Right lobe of liver (tissue), 6 donors: ENCODE results near the gene GCLM. TPM values are rescaled to one million over a fixed set of nuclear protein-coding genes. Genes with fewer than 3 reads are reported as not detected.

Experiments
- ATAC-seq, 4 donors: fragments of 200-7000 bp; cut with Tn5 transposase; one replicate each; pipeline ENCODE4 v1.9.1; 2020; ENCODE audit warnings: mild to moderate bottlenecking in 4 of 4, moderate library complexity in 4 of 4
- DNase-seq, 3 donors: peaks; one replicate each; pipeline ENCODE4 v3.0.0-alpha.2; 2020
- H3K27ac ChIP-seq, 3 donors: fragments of 200-600 bp; one replicate each; pipeline ENCODE4 v1.8.0; 2022
- H3K27me3 ChIP-seq, 2 donors: fragments of 200-600 bp; one replicate each; pipeline ENCODE4 v1.8.0; 2022
- H3K36me3 ChIP-seq, 4 donors: fragments of 200-600 bp; sonication (generic) in 1 of 4; one replicate each; pipeline versions ENCODE4 v1.5.1 to v1.8.0; 2017 to 2022; ENCODE audit warnings: control low read depth in 1 of 4
- H3K4me1 ChIP-seq, 4 donors: fragments of 200-600 bp; sonication (generic) in 1 of 4; one replicate each; pipeline versions ENCODE4 v1.5.1 to v1.8.0; 2017 to 2022; ENCODE audit warnings: control low read depth in 1 of 4
- H3K4me3 ChIP-seq, 3 donors: fragments of 200-600 bp; one replicate each; pipeline ENCODE4 v1.8.0; 2022
- H3K9me3 ChIP-seq, 4 donors: fragments of 200-600 bp; sonication (generic) in 1 of 4; one replicate each; pipeline versions ENCODE4 v1.5.1 to v1.8.0; 2017 to 2022; ENCODE audit warnings: control low read depth in 1 of 4
- CTCF ChIP-seq, 4 donors: fragments of 200-600 bp in 3 of 4; fragments of 450-650 bp in 1 of 4; IDR thresholded peaks; one replicate each; pipeline versions ENCODE4 v1.5.1 to v1.8.0; 2016 to 2022; ENCODE audit warnings: antibody characterized with exemption in 4 of 4, mild to moderate bottlenecking in 2 of 4
- POLR2A ChIP-seq: fragments of 450-650 bp; IDR thresholded peaks from one replicate; pipeline ENCODE4 v1.6.1; 2017; ENCODE audit warnings: antibody characterized with exemption, mild to moderate bottlenecking
- WGBS: methylation state at CpG from one replicate; pipeline ENCODE4 v1.1.6; 2018; ENCODE audit warnings: low coverage, low lambda C conversion rate; ENCODE audit not compliant: insufficient coverage; ENCODE audit errors: missing lambda C conversion rate; 5-methylcytosine and 5-hydroxymethylcytosine counted together
- intact Hi-C, 2 donors: fragments of 100-400 bp; cut with DNase I; formaldehyde crosslinking; loops; one replicate each; pipeline versions ENCODE4 v1.11.2 to v1.14.1; 2022
- total RNA-seq, 6 experiments: library from RNA; depleted of rRNA in 2 of 6; stranded (reverse); fragments of >200 nt in 2 of 6; fragmentation: NEBNext Ultra II Directional in 3 of 6; extraction: Animal tissue kit (Norgen Biotek cat#: 25700) in 3 of 6; gene quantifications; one replicate each; pipeline versions ENCODE4 v1.1.0 to v1.2.4, GENCODE V29; 2016 to 2023
- donor health status: DM: no; HTN: yes; CAD: no.
- donor health status: DM: no; HTN: no; CAD: no.
- donor health status: DM: no; HTN: no; CAD: no.
- donor health status: DM: no; HTN: yes; CAD: no.
- donor health status: DM: no; HTN: yes; CAD: no.

The GCLM gene
- total RNA-seq, 6 experiments from 2014 or later: 19.9 to 49.8 (median 34.6) TPM

- TF ChIP-seq CTCF (IDR thresholded peaks at IDR 0.05): peak in 3 of 4 donors; percentile 5 to 9 (median 8)
- TF ChIP-seq POLR2A: peak; percentile 39
- 0% methylated on average over 15 of the region's 86 CpGs for WGBS
- DNase-seq (peak; percentile 89 to 91 (median 90)), ATAC-seq (peak; percentile 76 to 82 (median 80))
- no peaks in the 10 kb centered on the region for H3K9me3 ChIP-seq
- peaks cover 0 to 6% (median 0%) of the 10 kb centered on the region in 4 donors for H3K4me1 ChIP-seq
- H3K4me3 ChIP-seq: peak overlapping the region; percentile 72 to 91 (median 82)
- intact Hi-C loops: no loop called here
- peak overlapping the region; percentile 90 to 96 (median 94) for H3K27ac ChIP-seq
- H3K36me3 ChIP-seq: no peaks in the 10 kb centered on the region
- H3K27me3 ChIP-seq: no peaks in the 10 kb centered on the region
These were observed 62.0 kb downstream of the GCLM start for GRCh38 chr1:93846992-93847810.

GRCh38 chr1:93846206-93846991, 62.8 kb downstream of the GCLM start:
- no peaks in the 10 kb centered on the region for H3K36me3 ChIP-seq
- H3K27ac ChIP-seq: peak overlapping the region; percentile 90 to 96 (median 94)
- peak; percentile 64 to 76 (median 72) for ATAC-seq
- WGBS: 0% methylated on average over 10 of the region's 94 CpGs
- no peaks in the 10 kb centered on the region for H3K9me3 ChIP-seq
- peak; percentile 90 to 92 (median 91) for DNase-seq
- TF ChIP-seq CTCF (IDR thresholded peaks at IDR 0.05): peak; percentile 24 to 38 (median 34)
- peak; percentile 84 for TF ChIP-seq POLR2A
- intact Hi-C loops: no loop called here
- peak overlapping the region; percentile 72 to 91 (median 82) for H3K4me3 ChIP-seq
- no peaks in the 10 kb centered on the region for H3K27me3 ChIP-seq
- H3K4me1 ChIP-seq: peaks cover 0 to 6% (median 0%) of the 10 kb centered on the region in 4 donors

GRCh38 chr1:93845538-93846205, 63.6 kb downstream of the GCLM start:
- Histone ChIP-seq H3K36me3 (no peaks in the 10 kb centered on the region), H3K4me3 (peak overlapping the region; percentile 72 to 91 (median 82)), H3K4me1 (peaks cover 0 to 6% (median 0%) of the 10 kb centered on the region in 4 donors), H3K9me3 (no peaks in the 10 kb centered on the region), H3K27me3 (no peaks in the 10 kb centered on the region), H3K27ac (peak overlapping the region; percentile 90 to 96 (median 94))
- DNase-seq (no peak), ATAC-seq (peak in 1 of 4 donors; percentile 13)
- intact Hi-C loops: no loop called here
- TF ChIP-seq CTCF (IDR thresholded peaks at IDR 0.05) (no peak), POLR2A (no peak)
- WGBS: 25% methylated on average over 16 of the region's 16 CpGs

DNA sequence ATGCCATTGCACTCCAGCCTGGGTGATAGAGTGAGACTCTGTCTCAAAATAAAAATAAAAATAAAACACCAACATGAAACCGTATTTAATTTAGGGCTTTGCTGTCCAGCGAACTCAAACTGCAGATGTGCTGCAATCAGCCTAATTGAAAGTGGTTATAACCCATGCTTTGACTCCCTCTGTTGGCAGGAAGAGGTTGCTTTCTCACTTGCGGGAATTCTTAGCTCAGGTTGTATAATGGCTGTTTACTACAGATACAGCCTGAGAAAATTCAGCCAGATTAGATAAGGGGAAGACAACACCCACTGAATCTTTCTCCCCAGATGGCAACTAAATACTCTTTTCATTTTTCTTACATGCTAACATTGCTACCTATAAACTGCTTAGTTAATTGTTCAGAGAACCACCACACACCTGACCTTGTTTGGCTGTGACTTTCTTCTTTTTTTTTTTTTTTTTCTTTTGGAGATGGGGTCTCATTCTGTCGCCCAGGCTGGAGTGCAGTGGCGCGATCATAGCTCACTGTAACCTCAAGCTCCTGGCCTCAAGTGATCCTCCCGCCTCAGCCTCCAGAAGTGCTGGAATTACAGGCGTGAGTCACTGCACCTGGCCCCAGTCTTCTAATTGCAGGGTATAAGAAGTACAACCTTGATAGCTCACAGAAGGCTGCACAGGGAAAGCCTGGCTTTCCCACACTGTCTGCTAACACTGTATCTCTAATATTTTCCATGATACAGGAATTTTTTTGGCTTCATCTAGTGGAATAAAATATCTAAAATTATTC, 64.8 kb downstream of the GCLM start:
- peaks cover 0 to 6% (median 0%) of the 10 kb centered on the region in 4 donors for H3K4me1 ChIP-seq
- H3K27me3 ChIP-seq: no peaks in the 10 kb centered on the region
- DNase-seq: peak in 1 of 3 donors; percentile 51
- no peaks in the 10 kb centered on the region for H3K9me3 ChIP-seq
- WGBS: 21% methylated on average over 7 of the region's 8 CpGs
- TF ChIP-seq CTCF (IDR thresholded peaks at IDR 0.05) (peak; percentile 69 to 84 (median 74)), POLR2A (no peak)
- peak overlapping the region in 1 of 3 donors; percentile 5 for H3K27ac ChIP-seq
- no peak overlapping the region for H3K4me3 ChIP-seq
- intact Hi-C loops: no loop called here
- H3K36me3 ChIP-seq: no peaks in the 10 kb centered on the region
- ATAC-seq: peak; percentile 31 to 52 (median 38)
